ENCODE measurements around the gene SPOCD1.

Gene SPOCD1

DNA sequence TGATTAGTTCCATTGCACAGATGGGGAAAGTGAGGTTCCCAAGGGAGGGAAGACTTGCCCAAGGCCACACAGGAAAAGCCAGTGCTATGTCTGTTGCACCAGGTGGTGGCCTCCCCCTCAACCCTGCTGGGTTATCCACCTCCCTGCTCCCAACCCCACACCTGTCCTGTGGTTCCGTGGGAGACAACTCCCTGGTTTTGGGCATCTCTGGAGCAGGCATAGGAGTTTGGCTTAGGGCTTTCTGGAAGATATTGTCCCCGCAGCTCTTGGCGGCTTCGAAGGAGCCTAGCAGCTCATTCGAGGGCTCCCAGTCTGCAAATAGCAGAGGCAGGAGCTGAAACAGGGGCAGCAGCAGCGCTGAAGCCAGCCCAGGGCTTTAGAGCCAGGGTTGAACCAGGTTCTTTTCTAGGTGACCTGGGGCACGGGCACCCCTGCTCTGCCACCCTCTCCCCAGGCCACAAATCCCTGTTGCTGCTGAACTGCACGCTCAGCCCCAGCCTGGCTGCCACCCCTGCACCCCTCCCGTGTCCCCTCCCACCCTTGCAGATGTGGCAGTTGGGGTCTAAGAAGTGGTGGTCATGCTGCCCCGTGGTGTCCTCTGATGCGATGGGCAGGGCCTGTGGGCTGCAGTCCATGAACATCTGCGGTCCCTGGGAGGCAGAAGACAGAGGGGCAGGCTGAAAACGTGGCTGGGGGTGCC is 22.1 kb downstream of the SPOCD1 start:
- H3K4me1 ChIP-seq (ENCODE audit: control insufficient read depth, insufficient read depth, low read length, poor library complexity, severe bottlenecking), result peaks cover 23% of the 10 kb centered on the region
- no peak overlapping the region for H3K27ac ChIP-seq (ENCODE audit: low read depth, low read length, severe bottlenecking)
- no peaks in the 10 kb centered on the region for H3K36me3 ChIP-seq (ENCODE audit: control insufficient read depth, insufficient read depth, low read length)
- no peak overlapping the region for H3K4me3 ChIP-seq (ENCODE audit: extremely low read depth, insufficient read depth, low read length, poor library complexity, severe bottlenecking)
- H3K9me3 ChIP-seq (ENCODE audit: control insufficient read depth, low read length), result no peaks in the 10 kb centered on the region
- WGBS, 2 experiments (ENCODE audit: insufficient coverage in 2 of 2), result 92 to 94% methylated on average over 7 to 11 of the region's 13 CpGs

GRCh38 chr1:31793086-31793485 is 22.7 kb downstream of the SPOCD1 start:
- no peak overlapping the region for H3K4me3 ChIP-seq (ENCODE audit: extremely low read depth, insufficient read depth, low read length, poor library complexity, severe bottlenecking)
- no peaks in the 10 kb centered on the region for H3K36me3 ChIP-seq (ENCODE audit: control insufficient read depth, insufficient read depth, low read length)
- H3K27ac ChIP-seq (ENCODE audit: low read depth, low read length, severe bottlenecking), result no peak overlapping the region
- H3K9me3 ChIP-seq (ENCODE audit: control insufficient read depth, low read length), result no peaks in the 10 kb centered on the region
- peaks cover 17% of the 10 kb centered on the region for H3K4me1 ChIP-seq (ENCODE audit: control insufficient read depth, insufficient read depth, low read length, poor library complexity, severe bottlenecking)
- WGBS, 2 experiments (ENCODE audit: insufficient coverage in 2 of 2), result 95 to 96% methylated on average over 6 of the region's 6 CpGs

DNA sequence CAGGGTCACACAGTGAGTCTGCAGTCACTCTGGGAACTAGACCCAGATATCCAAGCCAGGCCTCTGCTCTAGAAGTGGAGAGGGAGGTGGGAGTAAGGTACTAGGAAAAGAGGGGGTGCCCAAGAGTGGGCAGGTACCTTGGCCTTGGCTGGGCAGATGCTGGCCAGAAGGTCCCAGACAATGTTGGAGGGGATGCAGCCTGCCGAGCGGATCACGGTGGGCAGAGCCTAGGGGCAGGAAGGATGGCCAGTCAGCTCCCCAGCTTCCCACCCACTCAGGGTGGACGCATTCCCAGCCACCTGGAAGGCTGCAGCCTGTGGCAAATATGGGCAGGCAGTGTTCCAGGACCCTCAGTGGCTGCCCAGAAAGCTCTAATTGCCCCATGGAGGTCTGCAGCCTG is 23.3 kb downstream of the SPOCD1 start:
- Histone ChIP-seq H3K4me3 (ENCODE audit: extremely low read depth, insufficient read depth, low read length, poor library complexity, severe bottlenecking) (no peak overlapping the region), H3K9me3 (ENCODE audit: control insufficient read depth, low read length) (no peaks in the 10 kb centered on the region), H3K36me3 (ENCODE audit: control insufficient read depth, insufficient read depth, low read length) (no peaks in the 10 kb centered on the region), H3K4me1 (ENCODE audit: control insufficient read depth, insufficient read depth, low read length, poor library complexity, severe bottlenecking) (peaks cover 15% of the 10 kb centered on the region), H3K27ac (ENCODE audit: low read depth, low read length, severe bottlenecking) (no peak overlapping the region)
- WGBS, 2 experiments (ENCODE audit: insufficient coverage in 2 of 2), result 86 to 91% methylated on average over 3 to 4 of the region's 4 CpGs

DNA sequence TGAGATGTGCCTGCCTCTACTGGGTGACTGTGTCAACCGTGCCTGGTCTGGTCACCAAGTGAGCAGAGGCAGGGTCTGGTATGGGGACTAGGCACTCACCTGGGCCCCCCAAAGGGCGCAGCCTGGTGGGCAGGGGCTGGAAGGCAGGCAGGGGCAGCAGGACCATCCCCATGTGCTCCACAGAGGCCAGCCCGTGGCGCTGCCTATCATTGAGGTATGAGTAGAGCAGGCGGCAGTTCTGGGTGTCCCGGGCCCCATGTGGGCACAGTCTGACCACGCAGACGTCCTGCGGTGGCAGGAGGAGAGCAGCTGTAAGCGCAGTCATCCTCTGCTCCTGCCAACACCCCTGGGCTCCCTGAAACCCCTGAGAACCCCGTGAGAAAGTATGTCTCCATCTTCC is 23.7 kb downstream of the SPOCD1 start:
- H3K4me1 ChIP-seq (ENCODE audit: control insufficient read depth, insufficient read depth, low read length, poor library complexity, severe bottlenecking), result peaks cover 12% of the 10 kb centered on the region
- H3K4me3 ChIP-seq (ENCODE audit: extremely low read depth, insufficient read depth, low read length, poor library complexity, severe bottlenecking), result no peak overlapping the region
- H3K27ac ChIP-seq (ENCODE audit: low read depth, low read length, severe bottlenecking), result no peak overlapping the region
- no peaks in the 10 kb centered on the region for H3K9me3 ChIP-seq (ENCODE audit: control insufficient read depth, low read length)
- no peaks in the 10 kb centered on the region for H3K36me3 ChIP-seq (ENCODE audit: control insufficient read depth, insufficient read depth, low read length)
- whole genome bisulfite sequencing, 2 experiments (ENCODE audit: insufficient coverage in 2 of 2), result 92 to 93% methylated on average over 10 of the region's 11 CpGs

GRCh38 chr1:31791131-31791858 is 24.5 kb downstream of the SPOCD1 start:
- no peak overlapping the region for H3K27ac ChIP-seq (ENCODE audit: low read depth, low read length, severe bottlenecking)
- H3K4me1 ChIP-seq (ENCODE audit: control insufficient read depth, insufficient read depth, low read length, poor library complexity, severe bottlenecking), result peaks cover 12% of the 10 kb centered on the region
- no peaks in the 10 kb centered on the region for H3K9me3 ChIP-seq (ENCODE audit: control insufficient read depth, low read length)
- 90 to 95% methylated on average over 12 of the region's 13 CpGs for WGBS, 2 experiments (ENCODE audit: insufficient coverage in 2 of 2)
- no peaks in the 10 kb centered on the region for H3K36me3 ChIP-seq (ENCODE audit: control insufficient read depth, insufficient read depth, low read length)
- no peak overlapping the region for H3K4me3 ChIP-seq (ENCODE audit: extremely low read depth, insufficient read depth, low read length, poor library complexity, severe bottlenecking)

DNA sequence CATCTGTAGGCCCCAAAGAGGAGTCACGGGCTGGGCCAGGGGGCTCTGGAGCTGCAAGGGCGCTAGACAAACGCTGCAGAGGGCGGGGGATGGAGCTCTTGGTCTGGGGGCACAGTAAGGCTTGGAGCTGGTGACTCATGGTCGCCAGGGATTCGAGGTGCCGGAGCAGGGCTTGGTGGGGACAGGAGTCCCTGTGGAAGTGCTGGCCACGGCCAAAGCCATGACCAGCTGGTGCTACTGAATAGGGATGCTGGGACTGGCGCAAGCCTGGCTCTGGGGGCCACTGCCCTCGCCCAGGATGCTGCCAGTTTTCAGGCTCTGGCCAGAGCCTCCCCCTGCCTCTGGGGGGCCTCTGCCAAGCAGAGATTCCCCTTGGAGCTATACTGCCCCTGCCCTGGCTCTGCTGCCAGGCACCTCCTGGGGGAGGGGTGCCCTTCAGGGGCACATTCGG is 25.2 kb downstream of the SPOCD1 start:
- no peak overlapping the region for H3K27ac ChIP-seq (ENCODE audit: low read depth, low read length, severe bottlenecking)
- WGBS, 2 experiments (ENCODE audit: insufficient coverage in 2 of 2), result 75 to 83% methylated on average over 6 to 10 of the region's 11 CpGs
- no peak overlapping the region for H3K4me3 ChIP-seq (ENCODE audit: extremely low read depth, insufficient read depth, low read length, poor library complexity, severe bottlenecking)
- H3K4me1 ChIP-seq (ENCODE audit: control insufficient read depth, insufficient read depth, low read length, poor library complexity, severe bottlenecking), result peaks cover 12% of the 10 kb centered on the region
- H3K9me3 ChIP-seq (ENCODE audit: control insufficient read depth, low read length), result no peaks in the 10 kb centered on the region
- H3K36me3 ChIP-seq (ENCODE audit: control insufficient read depth, insufficient read depth, low read length), result no peaks in the 10 kb centered on the region

DNA sequence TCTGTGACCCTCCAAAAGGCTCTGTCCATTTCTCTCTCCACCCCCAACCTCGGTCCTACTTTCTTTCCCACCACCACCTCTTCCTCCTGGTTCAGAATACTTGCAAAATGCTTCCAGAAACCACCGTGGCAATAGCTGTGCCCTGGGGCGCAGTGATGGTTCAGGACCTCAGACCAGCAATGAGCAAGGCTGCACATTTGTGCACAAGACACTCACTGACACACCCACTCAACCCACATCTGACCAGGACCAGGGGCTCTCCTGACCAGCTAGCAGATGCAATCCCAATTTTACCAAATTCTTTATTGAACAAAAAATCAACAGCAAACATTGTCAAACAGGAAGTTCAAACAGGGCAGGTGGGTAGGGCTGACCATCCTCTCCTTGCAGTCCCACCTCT is 25.7 kb downstream of the SPOCD1 start:
- no peaks in the 10 kb centered on the region for H3K36me3 ChIP-seq (ENCODE audit: control insufficient read depth, insufficient read depth, low read length)
- peaks cover 12% of the 10 kb centered on the region for H3K4me1 ChIP-seq (ENCODE audit: control insufficient read depth, insufficient read depth, low read length, poor library complexity, severe bottlenecking)
- no peaks in the 10 kb centered on the region for H3K9me3 ChIP-seq (ENCODE audit: control insufficient read depth, low read length)
- 83 to 91% methylated on average over 2 to 3 of the region's 3 CpGs for WGBS, 2 experiments (ENCODE audit: insufficient coverage in 2 of 2)
- H3K4me3 ChIP-seq (ENCODE audit: extremely low read depth, insufficient read depth, low read length, poor library complexity, severe bottlenecking), result no peak overlapping the region
- no peak overlapping the region for H3K27ac ChIP-seq (ENCODE audit: low read depth, low read length, severe bottlenecking)

DNA sequence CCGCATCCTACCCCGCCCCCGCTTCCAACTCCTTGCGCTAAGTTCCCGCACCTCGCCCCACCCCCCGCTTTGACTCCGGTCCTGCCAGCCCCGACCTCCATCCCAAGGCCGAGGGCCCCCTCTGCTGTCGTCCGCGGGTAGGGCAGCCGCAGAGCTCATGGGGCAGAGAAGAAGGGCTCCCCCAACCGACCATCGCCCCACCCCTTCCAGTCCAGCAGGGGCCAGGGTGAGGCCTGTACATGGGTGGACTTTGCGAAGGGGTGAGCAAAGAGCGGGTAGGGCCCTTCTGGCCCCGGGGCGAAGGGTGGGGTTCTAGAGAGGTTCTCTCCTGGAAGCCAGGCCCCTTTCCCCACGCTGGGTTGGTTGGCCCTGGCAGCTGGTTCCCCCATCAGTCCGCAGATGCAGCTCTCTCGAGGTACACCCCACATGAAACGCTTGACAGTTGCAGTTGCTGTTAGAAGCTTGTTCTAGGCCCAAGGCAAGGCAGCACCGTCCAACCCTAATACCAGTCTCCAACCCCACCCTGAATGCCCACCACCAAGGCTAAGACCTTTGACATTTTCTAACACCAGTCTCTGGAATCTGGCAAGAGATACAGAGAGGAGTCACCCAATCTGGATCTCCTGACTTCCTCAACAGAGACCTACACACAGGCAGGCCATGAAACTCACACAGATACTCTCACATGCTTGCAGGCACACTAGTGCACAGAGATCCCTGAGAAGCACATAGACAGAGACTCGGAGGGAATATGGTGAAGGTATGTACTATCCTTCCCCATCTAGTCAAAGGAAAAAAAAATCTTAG is 26.4 kb downstream of the SPOCD1 start:
- Histone ChIP-seq H3K4me3 (ENCODE audit: extremely low read depth, insufficient read depth, low read length, poor library complexity, severe bottlenecking) (peak overlapping the region; percentile 56), H3K9me3 (ENCODE audit: control insufficient read depth, low read length) (no peaks in the 10 kb centered on the region), H3K27ac (ENCODE audit: low read depth, low read length, severe bottlenecking) (peak overlapping the region; percentile 62), H3K4me1 (ENCODE audit: control insufficient read depth, insufficient read depth, low read length, poor library complexity, severe bottlenecking) (peaks cover 12% of the 10 kb centered on the region), H3K36me3 (ENCODE audit: control insufficient read depth, insufficient read depth, low read length) (no peaks in the 10 kb centered on the region)
- WGBS, 2 experiments (ENCODE audit: insufficient coverage in 2 of 2), result 37 to 44% methylated on average over 9 to 10 of the region's 26 CpGs

GRCh38 chr1:31788825-31789256 is 27.0 kb downstream of the SPOCD1 start:
- peak overlapping the region; percentile 56 for H3K4me3 ChIP-seq (ENCODE audit: extremely low read depth, insufficient read depth, low read length, poor library complexity, severe bottlenecking)
- H3K9me3 ChIP-seq (ENCODE audit: control insufficient read depth, low read length), result no peaks in the 10 kb centered on the region
- H3K4me1 ChIP-seq (ENCODE audit: control insufficient read depth, insufficient read depth, low read length, poor library complexity, severe bottlenecking), result peaks cover 12% of the 10 kb centered on the region
- no peaks in the 10 kb centered on the region for H3K36me3 ChIP-seq (ENCODE audit: control insufficient read depth, insufficient read depth, low read length)
- 0% methylated on average over 10 to 11 of the region's 22 CpGs for WGBS, 2 experiments (ENCODE audit: insufficient coverage in 2 of 2)
- peak overlapping the region; percentile 62 for H3K27ac ChIP-seq (ENCODE audit: low read depth, low read length, severe bottlenecking)

DNA sequence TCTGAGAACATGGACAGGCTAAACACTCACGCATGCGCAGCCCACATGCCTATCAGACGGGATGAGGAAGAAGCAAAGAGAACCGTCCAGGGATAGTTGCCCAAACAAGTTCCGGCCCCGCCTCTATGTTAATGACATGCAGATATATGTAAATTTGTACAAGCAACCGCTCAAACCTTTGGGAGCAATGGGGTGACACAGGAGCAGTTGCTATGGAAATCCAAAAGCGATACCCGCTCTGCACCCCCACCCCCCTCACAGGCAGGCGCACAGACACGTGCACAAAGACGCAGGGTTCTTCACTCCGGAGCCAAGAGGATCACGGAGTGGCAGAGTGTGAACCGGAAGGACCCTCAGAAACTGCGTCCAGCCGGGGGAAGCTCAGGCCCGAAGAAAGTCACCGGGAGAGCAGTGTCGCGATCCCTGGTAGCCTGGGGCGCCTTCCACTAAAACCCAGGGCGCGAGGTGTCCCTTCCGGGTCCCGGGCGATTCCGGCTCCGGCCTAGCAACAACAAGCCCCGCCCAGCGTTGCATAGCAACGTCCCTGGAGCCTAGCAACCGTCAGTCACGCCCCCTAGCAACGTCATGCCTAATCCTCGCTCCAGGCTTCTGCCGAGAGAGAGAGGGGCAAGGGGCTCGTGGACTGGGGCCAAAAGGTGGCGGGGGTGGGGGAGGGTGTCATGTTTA is 27.5 kb downstream of the SPOCD1 start:
- Histone ChIP-seq H3K36me3 (ENCODE audit: control insufficient read depth, insufficient read depth, low read length) (no peaks in the 10 kb centered on the region), H3K9me3 (ENCODE audit: control insufficient read depth, low read length) (no peaks in the 10 kb centered on the region), H3K27ac (ENCODE audit: low read depth, low read length, severe bottlenecking) (peak overlapping the region; percentile 62), H3K4me3 (ENCODE audit: extremely low read depth, insufficient read depth, low read length, poor library complexity, severe bottlenecking) (peak overlapping the region; percentile 56), H3K4me1 (ENCODE audit: control insufficient read depth, insufficient read depth, low read length, poor library complexity, severe bottlenecking) (peaks cover 13% of the 10 kb centered on the region)
- WGBS, 2 experiments (ENCODE audit: insufficient coverage in 2 of 2), result 4 to 12% methylated on average over 21 to 34 of the region's 39 CpGs
